Mesendoderm (in vitro differentiated cells): ENCODE data around the gene KLRF2.

ENCODE experiments used
- DNase-seq: peaks from one replicate; pipeline ENCODE4 v3.0.0; 2013
- H2AK5ac ChIP-seq: 2 replicates; pipeline ENCODE4 v1.6.1; 2013; ENCODE audit warnings: low read length, inconsistent platforms
- H2BK120ac ChIP-seq: 2 replicates; pipeline ENCODE4 v1.6.1; 2013; ENCODE audit warnings: low read depth, mild to moderate bottlenecking, low read length, moderate library complexity, mixed read lengths
- H2BK15ac ChIP-seq: replicated peaks from 2 replicates; pipeline ENCODE4 v1.6.1; 2013; ENCODE audit warnings: low read depth, mild to moderate bottlenecking, moderate library complexity
- H2BK5ac ChIP-seq: 2 replicates; pipeline ENCODE4 v1.6.1; 2013; ENCODE audit warnings: low read length, inconsistent platforms
- H3K18ac ChIP-seq: 2 replicates; pipeline ENCODE4 v1.6.1; 2013; ENCODE audit warnings: mild to moderate bottlenecking, low read length, mixed read lengths
- H3K23ac ChIP-seq: one replicate; pipeline ENCODE4 v1.6.1; 2013; ENCODE audit warnings: low read length
- H3K27ac ChIP-seq: 2 replicates; pipeline ENCODE4 v1.5.1; 2013; ENCODE audit warnings: low read depth, mild to moderate bottlenecking, inconsistent platforms, low read length, moderate library complexity
- H3K27me3 ChIP-seq: 2 replicates; pipeline ENCODE4 v1.6.1; 2013; ENCODE audit warnings: low read length, control low read depth, mild to moderate bottlenecking, inconsistent platforms; ENCODE audit not compliant: insufficient read depth, poor library complexity
- H3K36me3 ChIP-seq: 2 replicates; pipeline ENCODE4 v1.6.1; 2013; ENCODE audit warnings: low read length, inconsistent platforms; ENCODE audit not compliant: control insufficient read depth, insufficient read depth
- H3K4ac ChIP-seq: one replicate; pipeline ENCODE4 v1.6.1; 2013; ENCODE audit warnings: low read depth, mild to moderate bottlenecking, low read length, moderate library complexity
- H3K4me1 ChIP-seq: 2 replicates; pipeline ENCODE4 v1.6.1; 2013; ENCODE audit warnings: low read depth, low read length, inconsistent platforms; ENCODE audit not compliant: control insufficient read depth
- H3K4me2 ChIP-seq: 2 replicates; pipeline ENCODE4 v1.6.1; 2013; ENCODE audit warnings: low read length
- H3K4me3 ChIP-seq: 2 replicates; pipeline ENCODE4 v1.5.1; 2013; ENCODE audit warnings: mild to moderate bottlenecking, low read length
- H3K56ac ChIP-seq: one replicate; pipeline ENCODE4 v1.6.1; 2013; ENCODE audit warnings: low read length
- H3K79me1 ChIP-seq: 2 replicates; pipeline ENCODE4 v1.6.1; 2013; ENCODE audit warnings: low read length, inconsistent platforms
- H3K79me2 ChIP-seq: 2 replicates; pipeline ENCODE4 v1.6.1; 2013; ENCODE audit warnings: mild to moderate bottlenecking, low read length; ENCODE audit not compliant: control insufficient read depth, insufficient read depth
- H3K9ac ChIP-seq: 2 replicates; pipeline ENCODE4 v1.6.1; 2013; ENCODE audit warnings: low read length, inconsistent platforms
- H4K5ac ChIP-seq: one replicate; pipeline ENCODE4 v1.6.1; 2013; ENCODE audit warnings: low read length
- H4K8ac ChIP-seq: one replicate; pipeline ENCODE4 v1.6.1; 2013; ENCODE audit warnings: low read depth, mild to moderate bottlenecking, control low read depth, low read length, moderate library complexity
- WGBS: extraction: QIAGEN DNeasy Blood & Tissue Kit; methylation state at CpG from one replicate; pipeline ENCODE4 v1.1.7; 2013; ENCODE audit warnings: low lambda C conversion rate, missing lambda C conversion rate; ENCODE audit not compliant: insufficient coverage; ENCODE audit errors: extremely low coverage; 5-methylcytosine and 5-hydroxymethylcytosine counted together

KLRF2 gene

GRCh38 chr12:9941838-9942237, 60.5 kb downstream of the KLRF2 start:
- WGBS, result no CpG with 5 or more reads among the region's 1 CpG

DNA sequence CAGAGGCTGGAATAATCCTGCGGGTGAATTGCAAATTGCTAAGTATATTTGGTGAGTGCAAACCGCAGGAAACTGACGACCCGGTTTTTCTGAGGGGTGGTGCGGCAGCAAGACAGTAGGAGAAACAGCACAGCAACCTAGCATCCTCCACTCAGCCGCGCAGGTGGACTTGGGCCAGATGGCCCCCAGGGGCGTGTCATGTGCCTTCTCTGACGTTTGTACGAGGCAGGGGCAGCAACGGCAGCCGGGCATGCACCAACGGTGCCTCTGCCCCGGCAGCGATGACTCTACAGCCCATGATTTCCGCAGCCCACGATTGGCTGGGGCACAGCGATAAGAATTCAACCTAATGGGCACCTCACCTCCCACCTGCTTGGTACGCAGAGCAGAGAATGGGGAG, 62.0 kb downstream of the KLRF2 start:
- Histone ChIP-seq H3K27me3 (no peaks in the 10 kb centered on the region), H2AK5ac (no peak overlapping the region), H3K56ac (no peak overlapping the region), H3K27ac (no peak overlapping the region), H2BK120ac (no peak overlapping the region), H3K23ac (no peak overlapping the region), H3K79me1 (no peaks in the 10 kb centered on the region), H3K4me1 (no peaks in the 10 kb centered on the region), H3K9ac (no peak overlapping the region), H4K5ac (no peak overlapping the region), H3K4me3 (no peak overlapping the region), H3K4me2 (no peak overlapping the region), H3K36me3 (no peaks in the 10 kb centered on the region), H2BK15ac (no peak overlapping the region), H3K18ac (no peak overlapping the region), H4K8ac (no peak overlapping the region), H3K79me2 (no peaks in the 10 kb centered on the region), H3K4ac (no peak overlapping the region), H2BK5ac (no peak overlapping the region)
- DNase-seq, result no peak
- no CpG with 5 or more reads among the region's 19 CpGs for WGBS

More at GRCh38 chr12:9941838-9942237, 60.5 kb downstream of the KLRF2 start:
- Histone ChIP-seq H3K9ac (no peak overlapping the region), H3K27me3 (no peaks in the 10 kb centered on the region), H3K4ac (no peak overlapping the region), H4K5ac (no peak overlapping the region), H3K18ac (no peak overlapping the region), H2BK5ac (no peak overlapping the region), H4K8ac (no peak overlapping the region), H3K79me2 (no peaks in the 10 kb centered on the region), H3K4me2 (no peak overlapping the region), H3K23ac (no peak overlapping the region), H3K4me3 (no peak overlapping the region), H3K27ac (no peak overlapping the region), H2BK15ac (no peak overlapping the region), H3K4me1 (no peaks in the 10 kb centered on the region), H3K36me3 (no peaks in the 10 kb centered on the region), H2AK5ac (no peak overlapping the region), H3K56ac (no peak overlapping the region), H2BK120ac (no peak overlapping the region), H3K79me1 (no peaks in the 10 kb centered on the region)
- DNase-seq, result no peak

GRCh38 chr12:9944391-9944790, 63.1 kb downstream of the KLRF2 start:
- no peak overlapping the region for H3K9ac ChIP-seq
- H3K27me3 ChIP-seq, result no peaks in the 10 kb centered on the region
- no peaks in the 10 kb centered on the region for H3K79me2 ChIP-seq
- no peak overlapping the region for H3K18ac ChIP-seq
- H2BK15ac ChIP-seq, result no peak overlapping the region
- H3K27ac ChIP-seq, result no peak overlapping the region
- DNase-seq, result no peak
- H3K4ac ChIP-seq, result no peak overlapping the region
- no peak overlapping the region for H2AK5ac ChIP-seq
- H3K4me1 ChIP-seq, result no peaks in the 10 kb centered on the region
- H3K23ac ChIP-seq, result no peak overlapping the region
- 100% methylated on average over 1 of the region's 2 CpGs for WGBS
- H4K5ac ChIP-seq, result no peak overlapping the region
- H3K79me1 ChIP-seq, result no peaks in the 10 kb centered on the region
- H3K36me3 ChIP-seq, result no peaks in the 10 kb centered on the region
- H4K8ac ChIP-seq, result no peak overlapping the region
- no peak overlapping the region for H3K56ac ChIP-seq
- no peak overlapping the region for H3K4me3 ChIP-seq
- H2BK5ac ChIP-seq, result no peak overlapping the region
- H2BK120ac ChIP-seq, result no peak overlapping the region
- H3K4me2 ChIP-seq, result no peak overlapping the region
